HFFc6 (cell line): Measurements from ENCODE around the gene TMCC3. TPM values are rescaled to one million over a fixed set of nuclear protein-coding genes. Genes with fewer than 3 reads are reported as not detected.
A peak's percentile ranks its signal among the peaks of the same experiment; 100 is the strongest.

Source experiments
- DNase-seq: peaks from one replicate; pipeline ENCODE4 v3.0.0-alpha.2; 2018
- H3K27ac Mint-ChIP-seq: 2 replicates; pipeline ENCODE4 v1.8.0; 2020; ENCODE audit warnings: mild to moderate bottlenecking, mixed read lengths
- H3K27me3 Mint-ChIP-seq: 2 replicates; pipeline ENCODE4 v1.8.0; 2021; ENCODE audit warnings: mild to moderate bottlenecking, moderate library complexity, mixed read lengths; ENCODE audit not compliant: insufficient read depth
- H3K36me3 Mint-ChIP-seq: 2 replicates; pipeline ENCODE4 v1.8.0; 2021; ENCODE audit warnings: low read depth, mixed read lengths
- H3K4me1 Mint-ChIP-seq: 2 replicates; pipeline ENCODE4 v1.8.0; 2020; ENCODE audit warnings: low read depth, mixed read lengths
- H3K4me3 Mint-ChIP-seq: 2 replicates; pipeline ENCODE4 v1.8.0; 2020; ENCODE audit warnings: mild to moderate bottlenecking, moderate library complexity, mixed read lengths
- H3K9me3 Mint-ChIP-seq: 2 replicates; pipeline ENCODE4 v1.8.0; 2020; ENCODE audit warnings: mild to moderate bottlenecking, mixed read lengths
- microRNA-seq: library from miRNA; unstranded; fragments of <30 nt; microRNA quantifications from one replicate; pipeline ENCODE4, GENCODE V29; 2019
- total RNA-seq, 6 experiments: library from RNA; stranded (reverse); fragmentation: NEBNext Ultra II Directional; extraction: Animal tissue kit (Norgen Biotek cat#: 25700); gene quantifications; 2 replicates in 1 of 6; 3 replicates in 5 of 6; pipeline ENCODE4 v1.2.3, GENCODE V29; 2021
- TF ChIP-seq, protein P1 (sequence below): fragments of 200-600 bp; sonication (generic); IDR thresholded peaks from 2 replicates; pipeline ENCODE4 v1.5.0; 2021; ENCODE audit warnings: antibody characterized with exemption, mild to moderate bottlenecking

Gene TMCC3
- total RNA-seq, 6 experiments from 2014 or later: not detected

DNA sequence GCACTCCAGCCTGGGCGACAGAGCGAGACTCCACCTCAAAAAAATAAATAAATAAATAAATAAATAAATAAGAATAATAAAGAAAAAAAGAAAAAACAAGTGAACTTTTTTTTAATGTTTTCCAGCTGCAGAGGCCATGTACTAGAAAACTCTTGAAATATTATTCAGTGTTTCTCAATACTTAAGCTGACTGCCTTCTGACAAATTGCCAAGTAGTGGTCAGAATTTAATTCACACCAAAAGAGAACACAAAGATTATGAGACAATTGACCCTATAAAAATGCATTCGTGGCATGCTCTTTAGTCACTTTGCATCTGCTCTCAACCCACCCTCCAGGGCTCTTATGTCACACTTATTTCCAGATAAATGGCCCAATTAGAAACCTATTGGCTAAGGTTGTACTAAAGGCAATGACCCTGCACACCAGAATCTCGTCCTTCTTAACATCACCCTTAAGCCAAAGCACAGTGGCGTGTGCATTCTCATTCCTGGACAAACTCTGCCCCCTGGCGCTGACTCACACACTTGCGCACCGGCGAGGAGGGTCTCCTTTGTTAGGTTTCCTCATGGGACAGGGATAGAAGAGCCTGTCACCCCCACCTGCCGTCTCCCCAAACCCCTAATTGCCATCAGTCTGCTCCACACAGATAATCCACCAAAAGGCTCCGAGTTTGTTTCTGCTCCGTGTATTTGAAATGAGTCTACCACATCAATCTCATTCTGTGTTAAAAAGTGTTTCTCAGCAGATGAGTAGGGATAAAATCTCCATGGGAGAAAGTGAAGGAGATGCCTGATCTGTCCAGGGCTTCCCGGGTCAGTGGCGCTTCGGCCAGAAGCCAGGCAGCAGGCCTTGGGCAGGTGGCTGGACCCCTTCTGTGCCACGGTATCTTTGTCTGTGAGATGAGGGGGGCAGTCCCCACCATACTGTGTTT lies 117.6 kb downstream of the TMCC3 start:
- Mint-ChIP-seq H3K4me3 (no peak overlapping the region), H3K27ac (no peak overlapping the region), H3K4me1 (peaks cover 6% of the 10 kb centered on the region; the same call in 1 of the 2 replicates), H3K9me3 (no peaks in the 10 kb centered on the region), H3K27me3 (peaks cover 13% of the 10 kb centered on the region), H3K36me3 (no peaks in the 10 kb centered on the region)
- TF ChIP-seq, protein P1, sequence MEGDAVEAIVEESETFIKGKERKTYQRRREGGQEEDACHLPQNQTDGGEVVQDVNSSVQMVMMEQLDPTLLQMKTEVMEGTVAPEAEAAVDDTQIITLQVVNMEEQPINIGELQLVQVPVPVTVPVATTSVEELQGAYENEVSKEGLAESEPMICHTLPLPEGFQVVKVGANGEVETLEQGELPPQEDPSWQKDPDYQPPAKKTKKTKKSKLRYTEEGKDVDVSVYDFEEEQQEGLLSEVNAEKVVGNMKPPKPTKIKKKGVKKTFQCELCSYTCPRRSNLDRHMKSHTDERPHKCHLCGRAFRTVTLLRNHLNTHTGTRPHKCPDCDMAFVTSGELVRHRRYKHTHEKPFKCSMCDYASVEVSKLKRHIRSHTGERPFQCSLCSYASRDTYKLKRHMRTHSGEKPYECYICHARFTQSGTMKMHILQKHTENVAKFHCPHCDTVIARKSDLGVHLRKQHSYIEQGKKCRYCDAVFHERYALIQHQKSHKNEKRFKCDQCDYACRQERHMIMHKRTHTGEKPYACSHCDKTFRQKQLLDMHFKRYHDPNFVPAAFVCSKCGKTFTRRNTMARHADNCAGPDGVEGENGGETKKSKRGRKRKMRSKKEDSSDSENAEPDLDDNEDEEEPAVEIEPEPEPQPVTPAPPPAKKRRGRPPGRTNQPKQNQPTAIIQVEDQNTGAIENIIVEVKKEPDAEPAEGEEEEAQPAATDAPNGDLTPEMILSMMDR: peak; percentile 90
- peak; percentile 34 for DNase-seq

DNA sequence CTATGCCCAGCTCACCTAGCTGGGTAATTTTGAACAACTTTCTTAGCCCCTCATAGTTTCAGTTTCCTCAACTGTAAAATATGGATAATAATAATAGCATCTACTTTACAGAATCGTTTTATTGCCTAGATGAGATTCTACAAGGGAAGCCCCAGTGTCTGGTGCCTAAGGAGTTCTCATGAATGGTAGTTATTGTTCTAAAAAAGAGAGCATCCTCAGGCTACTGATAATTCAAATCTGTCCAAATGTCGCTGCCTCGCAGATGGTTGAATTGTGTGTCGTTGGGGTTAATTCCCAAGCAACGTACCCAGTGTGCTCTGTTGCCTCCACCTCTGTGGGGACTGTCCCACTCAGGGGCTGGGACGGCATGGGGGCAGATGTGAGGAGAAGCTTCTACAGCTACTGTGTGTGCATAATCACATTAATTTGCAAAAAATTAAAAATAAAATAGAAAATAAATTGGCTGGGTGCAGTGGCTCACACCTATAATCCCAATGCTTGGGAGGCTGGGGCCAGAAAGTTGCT lies 119.1 kb downstream of the TMCC3 start:
- no peaks in the 10 kb centered on the region for H3K9me3 Mint-ChIP-seq
- peaks cover 13% of the 10 kb centered on the region for H3K27me3 Mint-ChIP-seq
- no peak overlapping the region for H3K27ac Mint-ChIP-seq
- DNase-seq: no peak
- H3K36me3 Mint-ChIP-seq: no peaks in the 10 kb centered on the region
- TF ChIP-seq, protein P1: no peak
- H3K4me3 Mint-ChIP-seq: no peak overlapping the region
- peaks cover 6% of the 10 kb centered on the region; the same call in 1 of the 2 replicates for H3K4me1 Mint-ChIP-seq

DNA sequence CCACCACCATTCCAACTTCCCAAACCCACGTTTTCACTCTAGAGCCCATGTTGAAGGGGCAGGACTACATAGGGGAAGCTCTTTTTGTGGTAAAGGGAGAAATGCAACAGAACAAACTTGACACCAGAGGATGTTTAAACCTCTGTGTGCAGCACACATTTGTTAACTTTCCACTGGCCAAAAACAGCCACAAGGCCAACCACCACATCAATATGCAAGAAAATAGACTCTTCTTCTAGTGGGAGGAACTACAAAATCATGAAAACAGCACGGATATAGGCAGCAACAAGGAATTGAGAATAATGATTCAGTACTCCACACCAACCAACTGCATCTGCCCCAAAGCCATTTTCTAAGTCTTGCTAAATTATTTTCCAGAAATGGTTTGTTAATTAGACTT lies 124.4 kb downstream of the TMCC3 start:
- H3K36me3 Mint-ChIP-seq: no peaks in the 10 kb centered on the region
- no peaks in the 10 kb centered on the region for H3K4me1 Mint-ChIP-seq
- no peak overlapping the region for H3K4me3 Mint-ChIP-seq
- H3K27ac Mint-ChIP-seq: no peak overlapping the region
- TF ChIP-seq, protein P1: no peak
- H3K27me3 Mint-ChIP-seq: peaks cover 16% of the 10 kb centered on the region
- no peaks in the 10 kb centered on the region for H3K9me3 Mint-ChIP-seq
- DNase-seq: no peak

Small RNA genes within 50 kb of the gene (microRNA-seq; reads per million reads assigned to microRNA genes)
- gene MIR5700: not detected

Other genes with a start within 250 kb of the TMCC3 start
- 1 to 10 TPM; 7.2 to 8.8 (median 7.8) TPM for gene CEP83, start 190.7 kb downstream of the TMCC3 start, total RNA-seq